Head of caudate nucleus (tissue), 42 donors: ENCODE measurements around the gene TUBG2.

Source experiments
- DNase-seq, 42 donors: peaks; one replicate each; pipeline versions ENCODE4 v3.0.0 to v3.0.0-alpha.2; 2020 to 2021; ENCODE audit warnings: mixed read lengths in 7 of 42
- intact Hi-C: fragments of 100-400 bp; cut with DNase I; formaldehyde crosslinking; loops from one replicate; pipeline ENCODE4 v1.15.0; 2022

TUBG2 gene

DNA sequence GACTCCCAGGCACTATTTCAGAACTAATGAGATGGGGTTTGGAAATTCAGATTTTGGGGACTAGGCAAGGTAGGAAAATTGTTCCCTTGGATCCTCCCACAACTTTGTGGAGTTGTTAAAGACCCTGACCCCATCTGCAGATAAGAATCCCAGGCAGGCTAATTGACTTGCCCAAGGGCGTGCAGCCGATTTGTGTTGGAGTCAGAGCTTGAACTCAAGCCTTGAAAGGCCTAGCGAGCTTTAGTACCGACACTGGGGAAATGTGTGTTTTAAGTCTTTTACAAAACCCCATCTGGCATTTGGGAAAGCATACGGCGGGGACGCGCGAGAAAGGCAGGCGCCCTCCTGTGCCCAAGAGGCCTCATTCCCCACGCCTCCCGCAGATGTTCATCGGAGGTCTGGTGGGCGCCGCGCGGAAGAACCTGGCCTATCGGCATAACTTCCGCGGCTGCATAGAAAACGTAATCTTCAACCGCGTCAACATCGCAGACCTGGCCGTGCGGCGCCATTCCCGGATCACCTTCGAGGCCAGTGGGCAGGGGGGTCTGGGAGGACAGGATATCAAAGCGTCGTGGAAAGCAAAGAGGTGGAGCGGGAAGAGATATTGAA, 27.5 kb downstream of the TUBG2 start:
- DNase-seq, result no peak

DNA sequence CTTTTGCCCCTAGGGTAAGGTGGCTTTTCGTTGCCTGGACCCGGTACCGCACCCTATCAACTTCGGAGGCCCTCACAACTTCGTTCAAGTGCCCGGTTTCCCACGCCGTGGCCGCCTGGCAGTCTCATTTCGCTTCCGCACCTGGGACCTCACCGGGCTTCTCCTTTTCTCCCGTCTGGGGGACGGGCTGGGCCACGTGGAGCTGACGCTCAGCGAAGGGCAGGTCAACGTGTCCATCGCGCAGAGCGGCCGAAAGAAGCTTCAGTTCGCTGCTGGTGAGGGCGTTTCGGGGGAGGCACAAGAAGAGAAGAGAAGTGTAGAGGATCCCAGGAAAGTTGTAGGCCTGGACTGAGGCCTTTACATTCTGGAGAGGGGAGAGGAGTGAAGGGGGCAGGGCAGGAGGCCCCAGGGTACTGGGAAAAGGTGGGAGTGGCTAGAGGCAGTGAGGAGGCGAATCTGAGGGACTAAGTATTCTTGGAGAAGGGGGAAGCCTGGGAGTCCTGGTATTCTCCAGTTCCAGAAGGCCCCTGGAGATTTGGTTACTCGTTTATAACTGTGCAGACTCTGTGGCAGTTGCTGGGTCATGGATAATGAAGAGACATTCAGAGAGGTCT, 28.7 kb downstream of the TUBG2 start:
- intact Hi-C loops, result no loop called here
- DNase-seq, result no peak

More for the DNA sequence above, 27.5 kb downstream of the TUBG2 start:
- intact Hi-C loops, result no loop called here

DNA sequence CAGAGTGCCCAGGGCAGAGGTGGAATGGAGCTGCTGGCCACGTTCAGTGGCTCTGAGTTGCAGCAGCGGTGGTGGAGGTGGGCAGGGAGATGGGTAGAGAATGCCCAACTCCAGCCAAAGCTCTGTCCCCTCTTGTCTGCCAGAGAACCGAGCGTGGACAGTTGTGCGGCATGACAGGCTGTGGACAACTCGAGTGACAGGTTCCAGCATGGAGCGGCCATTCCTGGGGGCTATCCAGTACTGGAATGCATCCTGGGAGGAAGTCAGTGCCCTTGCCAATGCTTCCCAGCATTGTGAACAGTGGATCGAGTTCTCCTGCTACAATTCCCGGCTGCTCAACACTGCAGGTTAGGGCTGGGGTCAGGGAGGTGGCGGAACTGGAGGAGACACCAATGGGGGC, 31.5 kb downstream of the TUBG2 start:
- no peak for DNase-seq
- intact Hi-C loops, result no loop called here

DNA sequence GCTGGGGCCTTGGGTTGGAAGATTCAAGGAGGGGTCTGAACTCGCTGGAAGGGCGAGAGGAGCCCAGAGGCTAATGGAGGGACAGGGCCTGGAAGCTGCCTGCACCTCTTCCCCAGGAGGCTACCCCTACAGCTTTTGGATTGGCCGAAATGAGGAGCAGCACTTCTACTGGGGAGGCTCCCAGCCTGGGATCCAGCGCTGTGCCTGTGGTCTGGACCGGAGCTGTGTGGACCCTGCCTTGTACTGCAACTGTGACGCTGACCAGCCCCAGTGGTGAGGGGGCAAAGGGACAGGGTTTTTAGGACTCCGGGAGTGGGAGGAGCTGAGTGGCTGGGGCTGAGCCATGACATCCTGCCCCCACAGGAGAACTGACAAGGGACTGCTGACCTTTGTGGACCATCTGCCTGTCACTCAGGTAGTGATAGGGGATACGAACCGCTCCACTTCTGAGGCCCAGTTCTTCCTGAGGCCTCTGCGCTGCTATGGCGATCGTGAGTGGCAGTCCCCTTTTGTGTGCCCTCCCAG, 32.0 kb downstream of the TUBG2 start:
- DNase-seq, result no peak
- intact Hi-C loops, result no loop called here

DNA sequence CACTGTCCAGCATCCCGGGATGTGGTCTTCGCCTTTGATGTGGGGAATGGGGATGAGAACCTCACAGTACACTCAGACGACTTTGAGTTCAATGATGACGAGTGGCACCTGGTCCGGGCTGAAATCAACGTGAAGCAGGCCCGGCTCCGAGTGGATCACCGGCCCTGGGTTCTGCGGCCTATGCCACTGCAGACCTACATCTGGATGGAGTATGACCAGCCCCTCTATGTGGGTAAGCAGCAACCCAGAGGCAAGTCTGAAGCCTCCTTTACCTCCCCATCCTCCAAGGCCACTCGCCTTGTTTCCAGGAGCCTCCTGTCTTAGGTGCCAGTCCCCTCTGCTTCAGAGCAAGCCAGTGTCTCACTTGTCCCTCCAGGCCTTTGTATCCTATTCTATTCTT, 33.4 kb downstream of the TUBG2 start:
- intact Hi-C loops, result no loop called here
- no peak for DNase-seq

DNA sequence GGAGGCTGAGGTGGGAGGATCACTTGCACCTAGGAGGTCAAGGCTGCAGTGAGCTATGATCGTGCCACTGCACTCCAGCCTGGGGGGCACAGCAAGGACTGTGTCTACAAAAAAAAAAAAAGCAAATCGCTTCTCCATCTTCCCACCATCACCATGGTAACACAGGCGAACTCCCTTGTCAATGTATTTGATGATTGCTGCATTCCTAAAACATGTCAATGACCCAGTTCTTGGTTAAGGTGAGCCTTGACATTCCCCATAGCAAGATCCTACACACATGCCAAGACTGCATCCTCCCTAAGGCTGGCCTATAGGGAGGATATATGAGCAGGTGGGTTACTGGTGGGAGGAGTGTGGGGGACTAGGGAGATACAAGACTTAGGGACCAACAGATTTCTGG, 35.4 kb downstream of the TUBG2 start:
- intact Hi-C loops, result no loop called here
- DNase-seq, result no peak

DNA sequence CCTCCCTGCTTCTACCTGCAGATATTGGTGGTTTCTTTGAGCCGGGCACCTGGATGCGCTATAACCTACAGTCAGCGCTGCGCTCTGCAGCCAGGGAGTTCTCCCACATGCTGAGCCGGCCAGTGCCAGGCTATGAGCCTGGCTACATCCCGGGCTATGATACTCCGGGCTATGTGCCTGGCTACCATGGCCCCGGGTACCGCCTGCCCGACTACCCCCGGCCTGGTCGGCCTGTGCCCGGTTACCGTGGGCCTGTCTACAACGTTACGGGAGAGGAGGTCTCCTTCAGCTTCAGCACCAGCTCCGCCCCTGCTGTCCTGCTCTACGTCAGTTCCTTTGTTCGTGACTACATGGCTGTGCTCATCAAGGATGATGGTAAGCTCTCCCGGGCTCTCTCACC, 36.4 kb downstream of the TUBG2 start:
- intact Hi-C loops, result no loop called here
- DNase-seq, result no peak

DNA sequence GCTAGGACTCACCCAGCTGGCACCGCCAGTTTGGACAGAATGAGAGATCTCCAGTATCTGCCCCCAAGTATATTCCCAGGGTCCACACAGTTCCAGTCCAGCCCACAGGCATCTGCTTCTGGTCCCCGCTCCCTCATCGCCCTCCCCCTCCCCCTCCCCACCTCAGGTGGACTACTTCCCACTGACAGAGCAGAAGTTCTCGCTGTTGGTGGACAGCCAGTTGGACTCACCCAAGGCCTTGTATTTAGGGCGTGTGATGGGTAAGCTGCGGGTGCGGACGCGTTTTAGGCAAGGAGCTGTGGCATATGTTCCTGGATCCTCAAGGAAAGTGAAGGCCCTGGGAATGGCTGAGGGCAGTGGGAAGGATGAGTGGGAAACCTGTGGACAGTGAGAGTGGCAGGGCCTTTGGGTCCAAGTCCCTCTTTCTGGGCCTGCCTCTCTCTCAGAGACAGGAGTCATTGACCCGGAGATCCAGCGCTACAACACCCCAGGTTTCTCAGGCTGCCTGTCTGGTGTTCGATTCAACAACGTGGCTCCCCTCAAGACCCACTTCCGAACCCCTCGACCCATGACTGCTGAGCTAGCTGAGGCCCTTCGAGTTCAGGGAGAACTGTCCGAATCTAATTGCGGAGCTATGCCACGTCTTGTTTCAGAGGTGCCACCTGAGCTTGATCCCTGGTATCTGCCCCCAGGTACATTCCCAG, 38.2 kb downstream of the TUBG2 start:
- peak in 1 of 42 donors; percentile 18 for DNase-seq
- intact Hi-C loops, result no loop called here

DNA sequence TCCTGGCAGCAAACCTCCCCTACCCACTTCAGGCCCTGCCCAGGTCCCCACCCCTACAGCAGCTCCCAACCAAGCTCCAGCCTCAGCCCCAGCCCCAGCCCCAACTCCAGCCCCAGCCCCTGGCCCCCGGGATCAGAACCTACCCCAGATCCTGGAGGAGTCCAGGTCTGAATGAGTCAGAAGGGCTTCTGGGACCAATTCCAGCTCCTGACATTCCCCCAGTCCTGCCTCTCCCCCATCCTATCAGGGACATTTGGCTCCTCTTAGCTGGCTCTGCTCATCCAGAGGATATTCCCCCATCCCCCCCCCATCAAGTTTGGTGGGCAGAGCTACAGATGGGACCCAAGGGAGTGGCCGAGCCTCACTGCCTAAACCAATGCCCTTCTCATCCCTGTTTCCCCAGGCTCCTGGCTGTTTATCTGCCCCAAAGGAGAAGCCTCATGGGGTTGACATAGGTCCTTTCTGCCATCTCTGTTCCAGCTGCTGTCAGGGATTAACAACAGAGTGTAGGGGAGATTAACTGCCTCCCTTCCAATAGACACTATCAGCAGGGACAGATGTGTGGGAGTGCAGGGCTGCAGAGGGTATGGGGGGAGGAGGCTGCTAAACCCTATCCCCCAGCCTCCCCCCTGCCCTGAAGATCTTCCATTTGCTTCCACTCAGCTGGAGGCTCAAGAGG, 39.8 kb downstream of the TUBG2 start:
- DNase-seq, result peak in 3 of 42 donors; percentile 5 to 49 (median 36)
- intact Hi-C loops, result no loop called here

DNA sequence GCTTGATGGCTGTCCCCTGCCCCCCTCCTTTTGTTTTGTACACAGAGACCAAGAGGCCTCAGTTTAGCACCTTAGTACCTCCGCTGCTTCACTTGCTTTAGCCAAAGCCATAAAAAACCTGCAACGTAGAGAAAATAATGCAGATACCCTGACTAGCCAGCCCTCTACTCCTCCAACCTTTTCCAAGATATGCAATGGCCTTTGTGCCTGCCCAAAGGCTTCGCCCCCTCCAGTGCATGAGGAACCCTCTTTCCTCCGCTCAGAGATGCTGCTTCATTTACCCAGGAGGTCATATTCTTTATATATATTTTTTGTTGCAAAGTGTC, 40.3 kb downstream of the TUBG2 start:
- intact Hi-C loops, result no loop called here
- no peak for DNase-seq

DNA sequence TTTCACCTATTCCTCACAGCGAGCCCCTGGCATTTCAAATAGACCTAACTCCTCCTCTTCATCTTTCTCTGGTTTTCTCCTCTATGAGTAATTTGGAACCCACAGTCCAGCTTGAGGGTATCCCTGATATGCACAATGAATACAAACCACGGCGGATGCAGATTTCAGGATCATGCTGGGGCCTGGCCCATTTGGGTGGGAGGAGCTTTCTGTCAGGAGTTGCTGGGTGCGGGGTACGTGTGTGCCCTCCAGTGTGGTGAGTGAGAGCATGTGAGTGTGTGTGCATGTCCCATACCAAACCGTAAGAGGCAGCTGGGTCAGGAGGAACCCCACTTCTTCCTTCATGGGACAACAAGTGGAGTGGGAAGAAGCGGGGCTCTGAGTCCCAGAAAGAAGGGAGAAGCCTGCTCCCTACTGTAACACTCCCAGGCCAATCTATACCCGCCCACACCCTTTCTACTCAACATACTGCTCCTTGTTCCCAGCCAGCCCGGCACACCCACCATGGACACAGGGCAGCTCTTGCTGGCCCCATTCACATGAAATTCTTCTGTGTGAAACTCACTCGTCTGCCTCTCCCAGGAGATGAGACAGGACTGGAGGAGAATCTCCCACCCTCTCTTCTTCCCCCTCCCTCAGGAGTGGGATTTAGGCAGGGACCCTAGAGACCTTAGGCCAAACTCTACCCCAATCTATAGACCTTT, 41.7 kb downstream of the TUBG2 start:
- intact Hi-C loops, result no loop called here
- peak in 1 of 42 donors; percentile 46 for DNase-seq

DNA sequence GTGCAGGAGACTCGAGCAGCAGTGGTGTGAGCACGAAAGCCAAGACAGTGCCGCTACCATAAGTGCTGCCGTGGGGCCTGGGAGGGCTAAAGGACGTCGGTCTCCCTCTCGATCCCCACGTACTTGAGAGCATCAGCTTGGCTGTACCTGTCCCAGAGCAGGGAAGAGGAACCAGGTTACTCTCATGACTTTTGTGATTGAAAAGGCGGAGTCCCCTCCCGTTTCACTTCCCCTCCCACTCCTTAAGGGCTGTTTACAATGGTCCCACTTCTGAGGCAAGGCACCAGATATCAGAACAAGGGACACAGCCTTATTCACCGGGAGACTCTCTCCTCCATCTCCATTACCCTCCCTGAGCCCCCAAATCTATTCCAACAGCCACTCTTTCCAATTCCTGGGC, 43.4 kb downstream of the TUBG2 start:
- intact Hi-C loops, result no loop called here
- no peak for DNase-seq

DNA sequence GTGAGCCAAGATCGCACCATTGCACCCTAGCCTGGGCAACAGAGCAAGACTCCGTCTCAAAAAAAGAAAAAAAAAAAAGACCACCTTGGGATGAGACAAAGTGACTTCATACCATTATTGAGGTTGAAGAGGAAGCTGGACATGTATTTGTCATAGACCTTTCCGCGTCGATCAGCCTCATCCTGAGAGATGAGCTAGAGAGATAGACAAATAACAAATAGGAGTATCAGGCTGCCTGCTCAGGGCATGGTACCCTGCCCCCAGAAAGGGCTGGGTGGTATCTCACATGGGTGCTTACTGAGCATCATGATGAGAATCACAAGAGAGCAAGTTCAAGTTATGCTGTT, 45.4 kb downstream of the TUBG2 start:
- intact Hi-C loops, result no loop called here
- no peak for DNase-seq

DNA sequence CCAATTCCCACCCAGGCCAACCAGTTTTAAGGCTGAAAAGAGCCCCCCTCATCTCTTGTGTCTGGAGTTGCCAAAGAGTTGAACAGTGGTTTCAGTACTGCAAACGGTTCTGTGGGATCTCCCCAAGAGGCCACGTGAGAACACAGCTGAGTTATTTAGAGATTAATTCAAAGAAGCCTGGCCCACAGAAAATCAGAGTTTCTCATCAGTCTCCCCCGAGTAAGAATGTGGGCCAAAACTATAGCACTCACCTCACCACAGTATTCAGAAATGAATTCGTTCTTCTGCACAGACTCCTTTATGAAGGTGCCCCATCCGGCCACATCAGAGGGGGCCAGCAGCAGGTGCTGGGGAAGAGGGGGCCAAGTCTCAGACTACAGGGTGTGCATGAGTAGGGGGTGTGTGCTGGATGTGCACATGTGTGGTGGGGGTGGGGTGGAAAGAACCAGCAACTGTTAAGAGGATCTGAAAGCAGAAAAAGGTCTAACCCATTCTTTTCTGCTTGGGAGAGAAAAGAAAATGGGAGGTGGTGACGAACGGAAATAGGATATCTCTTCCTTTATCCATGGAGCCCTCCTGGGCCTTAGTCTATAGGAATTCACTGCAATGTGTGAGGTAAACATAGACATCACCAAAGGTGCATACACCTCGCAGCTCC, 45.9 kb downstream of the TUBG2 start:
- no peak for DNase-seq
- intact Hi-C loops, result no loop called here

DNA sequence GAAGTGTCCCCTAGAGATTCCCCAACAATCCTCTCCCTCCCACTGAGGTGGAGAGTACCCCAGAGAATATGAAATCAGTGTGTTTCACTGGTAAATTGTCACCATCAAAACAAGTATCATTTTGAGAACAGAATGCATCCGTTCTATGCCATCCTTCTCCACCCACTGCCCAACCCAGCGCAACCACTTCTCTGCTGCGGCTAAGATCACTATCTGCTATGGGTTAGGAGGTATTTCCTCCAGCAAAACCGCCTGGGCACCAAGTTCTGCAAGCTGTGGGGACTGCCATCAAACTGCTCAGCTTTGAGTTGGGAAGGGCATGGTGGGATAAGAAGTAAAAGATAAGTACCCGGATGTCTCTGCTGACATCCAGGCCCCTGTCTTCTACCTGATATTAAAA, 47.6 kb downstream of the TUBG2 start:
- intact Hi-C loops, result no loop called here
- no peak for DNase-seq

DNA sequence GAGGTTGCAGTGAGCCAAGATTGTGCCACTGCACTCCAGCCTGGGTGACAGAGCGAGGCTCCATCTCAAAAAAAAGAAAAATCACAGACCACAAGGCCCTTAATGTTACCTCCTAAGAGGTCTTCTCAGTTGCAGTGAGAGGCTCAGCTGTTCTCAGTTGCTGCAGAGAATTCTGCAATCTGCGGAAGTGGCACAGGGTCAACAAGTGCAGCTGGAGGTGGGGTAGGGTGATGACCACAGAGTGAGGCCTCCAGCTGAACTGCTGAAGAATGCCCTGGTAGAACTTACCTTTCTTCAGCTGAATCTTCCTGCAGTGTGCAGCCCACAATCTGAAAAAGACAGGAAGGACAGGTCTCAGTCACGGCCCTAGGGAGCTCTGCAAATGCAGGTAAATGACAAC, 49.5 kb downstream of the TUBG2 start:
- DNase-seq, result no peak
- intact Hi-C loops, result no loop called here

DNA sequence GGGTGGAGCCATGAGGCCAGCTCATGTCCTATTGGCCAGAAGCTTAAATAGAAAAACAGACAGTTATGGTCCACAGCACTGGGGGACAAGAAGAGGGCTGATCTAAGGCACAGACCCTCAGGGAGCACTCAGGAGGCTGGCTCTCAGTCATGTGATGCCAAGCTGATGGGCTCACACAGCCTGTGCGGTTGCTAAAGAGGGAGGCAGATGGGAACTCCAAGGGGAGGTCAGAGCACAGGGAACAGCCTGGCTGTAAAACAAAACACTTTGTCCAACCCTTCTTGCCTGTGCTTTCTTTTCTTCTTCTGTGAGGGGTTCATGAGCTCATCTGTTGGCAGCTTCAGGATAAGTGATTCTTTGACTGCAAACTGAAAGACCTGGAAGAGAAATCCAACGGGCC, 50.5 kb downstream of the TUBG2 start:
- DNase-seq, result no peak
- intact Hi-C loops, result no loop called here
